PC-3 (cell line): ENCODE results near the gene TTI1.

Experiments used
- EZH2 ChIP-seq: fragments of 300-600 bp; sonication (generic); IDR thresholded peaks from one replicate; pipeline ENCODE4 v1.6.1; 2017; ENCODE audit warnings: antibody characterized with exemption, mild to moderate bottlenecking, low read length; ENCODE audit not compliant: unreplicated experiment
- EZH2phosphoT487 ChIP-seq: fragments of 300-600 bp; sonication (generic); IDR thresholded peaks from 2 replicates; pipeline ENCODE4 v1.6.1; 2018; ENCODE audit warnings: mild to moderate bottlenecking, antibody characterized with exemption, low read length, borderline replicate concordance
- TF ChIP-seq, protein P1 (sequence below): fragments of 300-600 bp; sonication (generic); conservative IDR thresholded peaks from 2 replicates; pipeline ENCODE4 v1.5.1; 2017; ENCODE audit warnings: antibody characterized with exemption, low read depth, mild to moderate bottlenecking, low read length

DNA sequence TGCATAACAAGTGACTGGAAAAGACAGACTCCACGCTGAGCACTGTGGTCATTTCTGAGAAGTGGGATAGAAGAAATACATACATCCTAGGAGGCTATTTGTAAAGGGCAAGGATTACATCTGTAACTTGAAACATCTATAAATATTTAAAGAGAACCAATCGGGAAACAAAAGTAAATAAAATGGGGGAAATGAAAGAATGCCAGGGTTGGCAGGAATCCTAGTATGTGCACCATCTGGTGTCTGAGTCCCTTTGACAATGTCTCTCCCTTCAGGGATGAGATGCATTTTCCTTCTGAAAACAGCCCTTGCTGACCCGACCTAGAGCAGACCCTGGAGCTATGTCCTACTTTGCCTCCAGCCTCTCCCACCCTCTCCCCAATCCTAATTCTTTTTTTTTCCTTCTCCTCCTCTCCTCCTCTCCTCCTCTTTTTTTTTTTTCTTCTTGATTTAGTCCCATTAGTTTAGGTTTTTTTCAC lies 77.1 kb downstream of the TTI1 start:
- TF ChIP-seq, protein P1, sequence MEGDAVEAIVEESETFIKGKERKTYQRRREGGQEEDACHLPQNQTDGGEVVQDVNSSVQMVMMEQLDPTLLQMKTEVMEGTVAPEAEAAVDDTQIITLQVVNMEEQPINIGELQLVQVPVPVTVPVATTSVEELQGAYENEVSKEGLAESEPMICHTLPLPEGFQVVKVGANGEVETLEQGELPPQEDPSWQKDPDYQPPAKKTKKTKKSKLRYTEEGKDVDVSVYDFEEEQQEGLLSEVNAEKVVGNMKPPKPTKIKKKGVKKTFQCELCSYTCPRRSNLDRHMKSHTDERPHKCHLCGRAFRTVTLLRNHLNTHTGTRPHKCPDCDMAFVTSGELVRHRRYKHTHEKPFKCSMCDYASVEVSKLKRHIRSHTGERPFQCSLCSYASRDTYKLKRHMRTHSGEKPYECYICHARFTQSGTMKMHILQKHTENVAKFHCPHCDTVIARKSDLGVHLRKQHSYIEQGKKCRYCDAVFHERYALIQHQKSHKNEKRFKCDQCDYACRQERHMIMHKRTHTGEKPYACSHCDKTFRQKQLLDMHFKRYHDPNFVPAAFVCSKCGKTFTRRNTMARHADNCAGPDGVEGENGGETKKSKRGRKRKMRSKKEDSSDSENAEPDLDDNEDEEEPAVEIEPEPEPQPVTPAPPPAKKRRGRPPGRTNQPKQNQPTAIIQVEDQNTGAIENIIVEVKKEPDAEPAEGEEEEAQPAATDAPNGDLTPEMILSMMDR: no peak
- no peak for TF ChIP-seq EZH2phosphoT487
- no peak for TF ChIP-seq EZH2
